Left kidney (tissue), 8 donors: ENCODE results near the gene ADAMTS15. TPM values are rescaled to one million over a fixed set of nuclear protein-coding genes. Genes with fewer than 3 reads are reported as not detected.
A peak's percentile ranks its signal among the peaks of the same experiment; 100 is the strongest.

ENCODE experiments used
- DNase-seq: peaks from one replicate; pipeline ENCODE4 v3.0.0-alpha.2; 2013
- long read RNA-seq, 8 donors: transcript quantifications; one replicate each; lab custom pipeline, GENCODE V29; 2026
- polyA plus RNA-seq: library from polyadenylated mRNA; unstranded; fragments of 120-200 nt; gene quantifications from one replicate; pipeline ENCODE4 v1.2.1, GENCODE V29; 2013; ENCODE audit not compliant: insufficient read length

The ADAMTS15 gene
- 54.1 TPM for polyA plus RNA-seq
- long read RNA-seq, donor 1, full-length matches to known transcripts, result 7 of 37 reads
- long read RNA-seq, donor 1, partial matches to known transcripts, result 30 of 37 reads
- long read RNA-seq, donor 1, other reads (novel, unspliced or antisense), result 0 of 37 reads
- long read RNA-seq, donor 2, full-length matches to known transcripts, result 2 of 28 reads
- long read RNA-seq, donor 2, partial matches to known transcripts, result 26 of 28 reads
- long read RNA-seq, donor 2, other reads (novel, unspliced or antisense), result 0 of 28 reads
- long read RNA-seq, donor 3, full-length matches to known transcripts, result 4 of 26 reads
- long read RNA-seq, donor 3, partial matches to known transcripts, result 22 of 26 reads
- long read RNA-seq, donor 3, other reads (novel, unspliced or antisense), result 0 of 26 reads
- long read RNA-seq, donor 4, partial matches to known transcripts, result 5 of 5 reads
- long read RNA-seq, donor 4, other reads (novel, unspliced or antisense), result 0 of 5 reads
- long read RNA-seq, donor 5, full-length matches to known transcripts, result 9 of 19 reads
- long read RNA-seq, donor 5, partial matches to known transcripts, result 10 of 19 reads
- long read RNA-seq, donor 5, other reads (novel, unspliced or antisense), result 0 of 19 reads
- long read RNA-seq, donor 6, full-length matches to known transcripts, result 1 of 30 reads
- long read RNA-seq, donor 6, partial matches to known transcripts, result 29 of 30 reads
- long read RNA-seq, donor 6, other reads (novel, unspliced or antisense), result 0 of 30 reads
- long read RNA-seq, donor 7, full-length matches to known transcripts, result 5 of 103 reads
- long read RNA-seq, donor 7, partial matches to known transcripts, result 98 of 103 reads
- long read RNA-seq, donor 7, other reads (novel, unspliced or antisense), result 0 of 103 reads
- long read RNA-seq, donor 8, full-length matches to known transcripts, result 2 of 13 reads
- long read RNA-seq, donor 8, partial matches to known transcripts, result 11 of 13 reads
- long read RNA-seq, donor 8, other reads (novel, unspliced or antisense), result 0 of 13 reads

DNA sequence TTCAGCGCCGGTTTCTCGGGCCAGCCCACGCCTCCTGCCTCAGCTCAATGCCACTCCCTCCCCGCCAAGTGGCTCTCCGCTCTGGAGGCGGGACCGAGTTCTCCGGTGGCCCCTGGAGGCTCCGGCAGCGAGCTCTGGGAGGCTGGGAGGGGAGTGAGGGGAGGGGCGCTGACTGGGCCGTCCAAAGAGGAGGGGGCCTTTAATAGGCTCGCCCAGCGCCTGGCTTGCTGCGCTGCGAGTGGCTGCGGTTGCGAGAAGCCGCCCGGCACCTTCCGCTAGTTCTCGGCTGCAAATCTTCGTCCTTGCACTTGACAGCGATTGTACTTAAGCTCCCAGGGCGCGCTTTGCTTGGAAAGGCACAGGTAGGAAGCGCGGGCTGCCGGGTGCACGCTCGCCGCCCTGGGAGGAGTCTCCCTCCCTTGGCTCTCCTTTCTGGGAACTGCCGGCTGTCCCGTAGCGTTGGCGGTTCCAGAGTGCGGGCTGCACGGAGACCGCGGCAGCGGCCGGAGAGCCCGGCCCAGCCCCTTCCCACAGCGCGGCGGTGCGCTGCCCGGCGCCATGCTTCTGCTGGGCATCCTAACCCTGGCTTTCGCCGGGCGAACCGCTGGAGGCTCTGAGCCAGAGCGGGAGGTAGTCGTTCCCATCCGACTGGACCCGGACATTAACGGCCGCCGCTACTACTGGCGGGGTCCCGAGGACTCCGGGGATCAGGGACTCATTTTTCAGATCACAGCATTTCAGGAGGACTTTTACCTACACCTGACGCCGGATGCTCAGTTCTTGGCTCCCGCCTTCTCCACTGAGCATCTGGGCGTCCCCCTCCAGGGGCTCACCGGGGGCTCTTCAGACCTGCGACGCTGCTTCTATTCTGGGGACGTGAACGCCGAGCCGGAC is at the start of gene ADAMTS15:
Gene ADAMTS15, plus strand, starts transcription at position 230 of the 894 bp plus-strand sequence. Its CDS starts 329 bp downstream, at position 559.
- peak; percentile 94 for DNase-seq

GRCh38 chr11:130399196-130399595 is 49.2 kb upstream of the ADAMTS15 start:
- DNase-seq, result no peak

- DNase-seq, result no peak
Observed at GRCh38 chr11:130400781-130401483, 47.5 kb upstream of the ADAMTS15 start.

DNA sequence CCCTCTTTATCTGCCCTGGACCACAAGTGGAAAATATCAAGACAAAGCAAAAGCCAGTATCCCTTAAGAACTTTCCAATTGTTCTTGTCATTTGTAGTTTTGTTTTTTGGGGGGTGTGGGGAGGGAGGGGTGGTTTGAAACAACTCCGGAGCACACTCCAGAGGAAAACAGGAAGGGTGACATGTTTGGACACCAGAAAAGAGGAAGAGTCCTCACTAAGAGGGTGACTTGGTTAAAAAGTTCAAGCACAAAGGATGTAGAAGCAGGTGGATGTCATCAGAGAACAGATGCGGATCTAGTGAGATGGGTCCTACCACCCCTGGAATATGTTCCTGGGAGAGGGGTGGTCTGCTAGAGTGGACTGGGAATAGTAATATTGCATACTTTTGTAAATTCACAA is 45.9 kb upstream of the ADAMTS15 start:
- DNase-seq, result no peak

DNA sequence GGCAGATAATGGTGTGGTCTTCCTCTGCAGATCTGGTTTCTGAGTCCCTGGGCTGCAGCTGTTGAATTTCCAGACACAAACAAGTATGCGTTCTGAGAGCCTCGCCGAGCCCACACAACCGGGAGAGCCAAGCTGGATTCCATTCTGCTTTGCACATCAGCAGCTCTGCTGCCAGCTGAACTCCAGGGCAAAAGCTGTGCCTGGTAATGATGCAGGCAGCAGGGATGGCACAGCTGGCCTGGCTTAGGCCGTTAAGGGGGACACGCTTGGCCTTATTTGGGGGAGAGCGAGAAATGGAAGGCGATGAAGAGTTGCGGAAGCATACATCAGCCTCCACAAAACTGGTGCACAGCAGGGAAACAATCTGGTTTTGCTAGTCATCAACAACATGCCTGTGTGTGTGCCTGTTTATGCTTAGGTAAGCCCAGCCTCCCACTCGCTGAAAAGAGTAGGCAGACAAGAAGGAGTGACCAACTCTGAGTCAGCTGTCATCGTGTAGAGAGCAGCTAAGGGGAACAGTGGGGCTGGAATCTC is 45.1 kb upstream of the ADAMTS15 start:
- no peak for DNase-seq

DNA sequence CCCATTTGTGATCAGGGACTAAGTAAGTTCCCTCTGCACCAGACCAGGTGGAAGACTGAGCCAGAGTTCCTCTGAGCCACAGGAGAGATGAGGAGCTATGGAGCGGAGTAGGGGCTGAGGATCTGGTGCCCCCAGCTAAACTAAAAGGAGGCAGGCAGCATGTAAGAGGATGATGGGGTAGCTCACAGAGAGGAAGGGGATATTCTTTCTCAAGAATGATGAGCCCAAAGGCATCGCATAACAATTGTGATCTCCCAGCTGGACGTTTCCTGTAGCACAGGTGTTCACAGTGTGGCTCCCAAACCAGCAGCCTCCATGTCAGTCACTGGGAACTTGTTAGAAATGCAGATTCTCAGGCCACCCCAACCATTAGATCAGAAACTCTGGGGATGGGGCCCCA is 44.5 kb upstream of the ADAMTS15 start:
- DNase-seq, result no peak

GRCh38 chr11:130404727-130405126 is 43.7 kb upstream of the ADAMTS15 start:
- no peak for DNase-seq

GRCh38 chr11:130405428-130405827 is 43.0 kb upstream of the ADAMTS15 start:
- no peak for DNase-seq

GRCh38 chr11:130407978-130408377 is 40.5 kb upstream of the ADAMTS15 start:
- no peak for DNase-seq

- no peak for DNase-seq
Observed at GRCh38 chr11:130408401-130408890, 40.0 kb upstream of the ADAMTS15 start.

- no peak for DNase-seq
Observed at GRCh38 chr11:130408901-130409300, 39.5 kb upstream of the ADAMTS15 start.

GRCh38 chr11:130409594-130410388 is 38.7 kb upstream of the ADAMTS15 start:
- no peak for DNase-seq

DNA sequence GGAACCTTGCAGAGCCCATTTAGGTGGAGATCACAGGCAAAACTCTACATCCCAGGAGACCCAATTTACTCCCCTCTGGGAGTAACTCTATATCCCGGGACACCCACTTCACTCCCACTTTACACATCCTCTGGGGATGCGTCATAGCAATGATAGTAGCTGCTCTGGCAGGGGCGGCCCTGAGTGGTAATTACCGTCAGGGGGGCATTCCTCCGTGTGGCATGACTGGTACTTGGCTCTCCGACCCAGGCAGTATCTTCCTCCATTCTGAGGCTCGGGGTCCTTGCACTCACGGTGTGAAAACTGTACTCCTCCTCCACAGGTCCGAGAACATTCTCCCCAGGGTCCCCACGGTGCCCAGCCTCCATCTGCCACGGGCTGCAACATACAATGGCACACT is 37.2 kb upstream of the ADAMTS15 start:
- no peak for DNase-seq

DNA sequence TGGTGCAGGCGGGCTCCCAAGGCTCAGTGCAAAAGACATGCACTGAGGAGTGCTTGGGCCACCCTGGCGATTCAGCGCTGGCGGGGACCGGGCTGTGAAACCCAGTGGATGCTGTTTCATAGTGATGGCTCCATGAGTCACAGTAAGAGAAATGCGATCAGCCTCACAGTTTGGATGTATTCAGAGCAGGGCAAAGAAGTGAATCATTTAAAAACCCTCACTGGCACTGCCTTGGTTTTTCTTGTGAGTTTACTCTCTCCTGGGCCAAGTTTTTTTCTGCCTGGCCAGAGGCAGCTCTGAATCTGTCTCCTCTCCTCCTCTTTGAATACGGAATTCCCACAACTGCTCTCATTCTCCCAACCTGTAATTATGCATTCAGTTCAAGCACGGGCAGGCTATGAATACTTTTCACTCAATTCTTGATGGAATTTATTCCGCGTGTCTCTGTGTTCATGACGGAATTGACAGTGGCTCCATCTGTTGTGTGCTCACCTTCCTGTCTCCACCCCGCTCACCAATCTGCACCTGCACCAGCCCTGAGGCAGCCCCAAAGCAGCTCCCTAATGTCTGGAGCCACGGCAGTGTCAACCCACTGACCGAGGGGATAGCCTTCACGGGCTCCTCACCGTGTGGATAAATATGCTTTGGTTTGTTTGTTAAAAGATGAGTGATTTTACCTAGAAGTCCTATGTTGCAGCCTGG is 34.9 kb upstream of the ADAMTS15 start:
- DNase-seq, result no peak

DNA sequence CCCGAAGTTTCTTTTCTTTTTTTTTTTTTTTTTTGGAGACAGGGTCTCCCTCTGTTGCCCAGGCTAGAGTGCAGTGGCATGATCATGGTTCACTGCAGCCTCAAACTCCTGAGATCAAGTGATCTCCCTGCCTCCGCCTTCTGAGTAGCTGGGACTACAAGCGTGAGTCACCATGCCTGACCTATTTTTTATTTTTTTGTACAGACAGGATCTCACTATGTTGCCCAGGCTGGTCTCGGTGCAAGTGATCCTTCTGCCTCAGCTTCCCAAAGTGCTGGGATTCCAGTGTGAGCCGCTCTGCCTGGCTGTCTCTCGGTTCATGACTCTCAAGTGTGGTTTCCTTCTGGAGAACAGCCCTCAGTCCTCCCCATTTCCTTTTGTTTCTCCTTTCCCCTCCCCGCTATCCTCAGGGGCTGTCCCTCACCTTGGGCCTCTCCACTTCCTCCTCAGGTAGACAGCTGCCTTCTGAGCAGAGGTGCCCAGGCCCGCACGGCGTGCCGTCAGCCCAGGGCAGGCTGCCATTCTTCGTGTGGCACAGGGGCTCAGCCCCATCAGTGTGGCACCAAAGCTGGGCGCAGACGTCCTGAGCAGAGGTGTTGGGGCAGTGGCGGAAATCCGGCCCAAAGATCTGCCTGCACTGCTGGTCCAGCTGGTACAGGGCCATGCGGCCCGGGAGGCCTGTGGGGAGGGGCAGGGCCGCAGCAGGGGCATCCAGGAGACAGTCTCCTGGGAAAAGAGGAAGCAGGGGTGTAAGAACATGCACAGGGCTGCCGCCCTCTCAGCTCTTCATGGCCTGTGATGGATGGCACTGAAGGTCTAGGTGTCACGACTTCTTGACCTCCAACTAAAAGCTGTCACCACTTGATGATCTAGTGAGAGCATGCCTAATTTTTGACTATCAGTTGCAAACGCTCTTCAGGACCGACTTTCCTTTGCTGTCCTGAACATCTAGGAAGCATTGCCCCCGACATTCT is 34.1 kb upstream of the ADAMTS15 start:
- no peak for DNase-seq

- DNase-seq, result no peak
Observed at GRCh38 chr11:130415731-130416529, 32.5 kb upstream of the ADAMTS15 start.

DNA sequence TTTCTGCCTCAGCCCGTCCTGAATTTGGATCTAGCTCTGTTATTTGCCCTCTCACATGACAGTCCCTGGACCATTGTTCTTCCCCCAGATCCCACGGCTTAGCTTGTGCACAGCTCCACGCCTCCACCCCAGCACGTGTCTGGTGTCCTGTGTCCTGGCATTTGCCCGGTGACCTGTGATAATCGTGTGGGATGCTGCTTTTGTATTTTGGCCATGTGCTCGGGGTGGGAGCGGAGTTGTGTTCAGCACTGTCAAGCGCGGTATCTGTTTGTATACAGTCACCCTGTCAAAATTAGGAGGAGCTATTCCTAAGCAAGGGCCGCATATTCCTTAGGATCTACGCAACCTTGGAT is 31.9 kb upstream of the ADAMTS15 start:
- DNase-seq, result no peak
